ENCODE data around the gene TSPEAR. TPM values are rescaled to one million over a fixed set of nuclear protein-coding genes. Genes with fewer than 3 reads are reported as not detected.

TSPEAR gene
- total and polyA plus RNA-seq, 8 donors: 0.05 to 0.29 (median 0.12) TPM; not detected in 4

DNA sequence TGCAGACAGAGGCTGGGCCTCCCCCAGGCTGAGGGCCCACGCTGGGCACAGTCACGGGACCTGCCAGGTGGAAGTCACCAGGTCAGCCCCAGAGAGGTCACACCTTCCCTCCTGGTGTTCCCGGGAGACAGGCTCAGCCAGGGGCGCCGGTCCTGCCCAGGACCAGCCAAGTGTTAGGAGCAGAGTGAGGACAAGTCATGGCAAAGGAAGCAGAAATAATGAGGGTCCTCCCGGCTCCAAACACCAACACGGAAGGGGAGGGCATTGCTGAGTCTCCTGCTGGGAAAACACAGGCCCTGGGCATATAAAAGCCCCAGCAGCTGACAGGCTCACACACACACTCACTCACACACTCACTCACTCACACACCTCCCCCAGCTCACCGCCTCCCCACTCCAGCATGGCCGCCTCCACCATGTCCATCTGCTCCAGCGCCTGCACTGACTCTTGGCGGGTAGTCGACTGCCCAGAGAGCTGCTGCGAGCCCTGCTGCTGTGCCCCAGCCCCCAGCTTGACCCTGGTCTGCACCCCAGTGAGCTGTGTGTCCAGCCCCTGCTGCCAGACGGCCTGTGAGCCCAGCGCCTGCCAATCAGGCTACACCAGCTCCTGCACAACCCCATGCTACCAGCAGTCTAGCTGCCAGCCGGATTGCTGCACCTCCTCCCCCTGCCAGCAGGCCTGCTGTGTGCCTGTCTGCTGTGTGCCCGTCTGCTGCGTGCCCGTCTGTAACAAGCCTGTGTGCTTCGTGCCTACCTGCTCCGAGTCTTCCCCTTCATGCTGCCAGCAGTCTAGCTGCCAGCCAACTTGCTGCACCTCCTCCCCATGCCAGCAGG is 74.1 kb downstream of the TSPEAR start, which contains the start of gene KRTAP10-10:
KRTAP10-10 (plus strand) TSS at position 339 of the 833 bp plus-strand sequence; CDS start at position 401, 62 bp downstream.
- Histone ChIP-seq H3K27ac (no peak within 1 kb of the TSS), H3K4me3 (no peak within 1 kb of the TSS), H3K4me1 (no peaks in the 10 kb centered on the region), H3K36me3 (no peaks in the 10 kb centered on the region), H3K27me3 (peaks cover 0 to 53% (median 23%) of the 10 kb centered on the region in 3 donors), H3K9me3 (peaks cover 0 to 27% (median 20%) of the 10 kb centered on the region in 4 donors)
- intact Hi-C loops (cut with DNase I; ENCODE audit: low total_unique reads): no loop called here
- WGBS, 5 donors: 26 to 54% (median 51%) methylated on average over 5 to 21 of the region's 21 CpGs
- TF ChIP-seq, protein P1, sequence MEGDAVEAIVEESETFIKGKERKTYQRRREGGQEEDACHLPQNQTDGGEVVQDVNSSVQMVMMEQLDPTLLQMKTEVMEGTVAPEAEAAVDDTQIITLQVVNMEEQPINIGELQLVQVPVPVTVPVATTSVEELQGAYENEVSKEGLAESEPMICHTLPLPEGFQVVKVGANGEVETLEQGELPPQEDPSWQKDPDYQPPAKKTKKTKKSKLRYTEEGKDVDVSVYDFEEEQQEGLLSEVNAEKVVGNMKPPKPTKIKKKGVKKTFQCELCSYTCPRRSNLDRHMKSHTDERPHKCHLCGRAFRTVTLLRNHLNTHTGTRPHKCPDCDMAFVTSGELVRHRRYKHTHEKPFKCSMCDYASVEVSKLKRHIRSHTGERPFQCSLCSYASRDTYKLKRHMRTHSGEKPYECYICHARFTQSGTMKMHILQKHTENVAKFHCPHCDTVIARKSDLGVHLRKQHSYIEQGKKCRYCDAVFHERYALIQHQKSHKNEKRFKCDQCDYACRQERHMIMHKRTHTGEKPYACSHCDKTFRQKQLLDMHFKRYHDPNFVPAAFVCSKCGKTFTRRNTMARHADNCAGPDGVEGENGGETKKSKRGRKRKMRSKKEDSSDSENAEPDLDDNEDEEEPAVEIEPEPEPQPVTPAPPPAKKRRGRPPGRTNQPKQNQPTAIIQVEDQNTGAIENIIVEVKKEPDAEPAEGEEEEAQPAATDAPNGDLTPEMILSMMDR (IDR thresholded peaks at IDR 0.05): no peak
- no peak for TF ChIP-seq POLR2AphosphoS5 (IDR thresholded peaks at IDR 0.05)
- TF ChIP-seq POLR2A (IDR thresholded peaks at IDR 0.05): no peak
- no peak for TF ChIP-seq EP300 (IDR thresholded peaks at IDR 0.05)
- peak in 1 of 2 donors; percentile 17 for DNase-seq

DNA sequence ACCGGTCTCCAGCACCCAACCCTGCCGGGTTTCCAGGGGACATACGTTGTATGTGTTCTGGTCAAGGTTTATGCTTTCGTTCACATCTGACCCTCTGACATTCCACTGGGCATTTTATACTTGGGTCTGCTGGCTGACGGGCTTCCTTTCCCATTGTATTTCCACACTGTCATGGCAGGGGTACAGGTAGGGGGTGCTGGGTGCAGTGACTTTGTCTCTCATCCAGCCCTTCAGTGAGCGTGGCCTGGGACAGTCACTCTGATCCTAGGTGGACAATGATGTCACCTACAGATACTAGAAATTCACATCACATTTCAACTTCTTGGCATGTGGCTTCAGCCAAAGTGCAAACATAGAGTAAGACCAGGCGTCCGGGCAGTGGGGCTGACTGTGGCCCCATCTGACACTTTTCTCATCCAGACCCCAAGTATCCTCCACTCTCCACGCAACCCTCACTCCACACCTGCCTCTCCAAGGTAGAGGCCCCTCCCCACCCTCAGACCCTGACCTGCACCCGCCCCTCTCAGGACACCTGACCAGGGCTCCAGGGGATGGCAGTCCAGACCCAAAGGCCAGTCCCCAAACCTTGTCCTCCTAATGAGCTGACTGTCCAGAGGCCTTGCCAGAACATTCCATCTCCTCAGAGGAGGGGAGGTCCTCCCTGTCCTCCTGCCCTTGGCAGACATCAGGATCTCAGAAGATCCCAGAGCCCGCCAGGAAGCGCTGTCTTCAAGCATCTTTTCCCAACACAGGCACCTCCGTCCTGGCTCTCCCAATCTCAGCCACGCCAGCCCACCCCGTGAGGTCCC is 75.0 kb downstream of the TSPEAR start:
- peaks cover 0 to 53% (median 23%) of the 10 kb centered on the region in 3 donors for H3K27me3 ChIP-seq
- H3K9me3 ChIP-seq: peaks cover 3 to 30% (median 27%) of the 10 kb centered on the region in 4 donors
- TF ChIP-seq POLR2AphosphoS5 (IDR thresholded peaks at IDR 0.05): no peak
- TF ChIP-seq, protein P1 (IDR thresholded peaks at IDR 0.05): no peak
- TF ChIP-seq POLR2A (IDR thresholded peaks at IDR 0.05): no peak
- TF ChIP-seq EP300 (IDR thresholded peaks at IDR 0.05): no peak
- 75 to 87% (median 79%) methylated on average over 11 to 15 of the region's 15 CpGs for WGBS, 5 donors
- intact Hi-C loops (cut with DNase I; ENCODE audit: low total_unique reads): no loop called here
- no peak overlapping the region for H3K4me3 ChIP-seq
- no peaks in the 10 kb centered on the region for H3K36me3 ChIP-seq
- no peak overlapping the region for H3K27ac ChIP-seq
- no peaks in the 10 kb centered on the region for H3K4me1 ChIP-seq
- peak in 1 of 2 donors; percentile 23 for DNase-seq

DNA sequence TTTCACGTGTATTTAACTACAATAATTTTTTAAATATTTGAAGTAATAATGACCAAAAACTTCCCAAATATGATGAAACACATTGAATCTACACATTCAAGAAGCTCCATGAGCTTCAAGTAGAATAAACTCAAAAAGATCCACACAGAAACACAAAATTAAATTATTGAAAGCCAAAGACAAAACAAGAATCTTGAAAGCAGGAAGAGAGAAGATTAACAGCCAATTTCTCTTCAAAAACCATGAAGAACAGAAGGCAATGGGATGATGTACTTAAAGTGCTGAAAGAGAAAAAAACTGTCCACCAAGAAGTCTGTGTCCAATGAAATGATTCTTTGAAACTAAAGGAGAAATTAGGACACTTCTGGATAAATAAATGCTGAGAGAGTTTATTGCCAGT is 79.3 kb downstream of the TSPEAR start:
- WGBS, 5 donors: 82 to 98% (median 90%) methylated on average over 1 of the region's 1 CpG
- Histone ChIP-seq H3K9me3 (peaks cover 3 to 31% (median 26%) of the 10 kb centered on the region in 4 donors), H3K36me3 (no peaks in the 10 kb centered on the region), H3K4me1 (no peaks in the 10 kb centered on the region), H3K27ac (no peak overlapping the region), H3K4me3 (no peak overlapping the region), H3K27me3 (peaks cover 0 to 28% (median 19%) of the 10 kb centered on the region in 3 donors)
- intact Hi-C loops (cut with DNase I; ENCODE audit: low total_unique reads): no loop called here
- no peak for DNase-seq
- TF ChIP-seq POLR2A (IDR thresholded peaks at IDR 0.05) (no peak), POLR2AphosphoS5 (IDR thresholded peaks at IDR 0.05) (no peak), EP300 (IDR thresholded peaks at IDR 0.05) (no peak)
- TF ChIP-seq, protein P1 (IDR thresholded peaks at IDR 0.05): no peak

DNA sequence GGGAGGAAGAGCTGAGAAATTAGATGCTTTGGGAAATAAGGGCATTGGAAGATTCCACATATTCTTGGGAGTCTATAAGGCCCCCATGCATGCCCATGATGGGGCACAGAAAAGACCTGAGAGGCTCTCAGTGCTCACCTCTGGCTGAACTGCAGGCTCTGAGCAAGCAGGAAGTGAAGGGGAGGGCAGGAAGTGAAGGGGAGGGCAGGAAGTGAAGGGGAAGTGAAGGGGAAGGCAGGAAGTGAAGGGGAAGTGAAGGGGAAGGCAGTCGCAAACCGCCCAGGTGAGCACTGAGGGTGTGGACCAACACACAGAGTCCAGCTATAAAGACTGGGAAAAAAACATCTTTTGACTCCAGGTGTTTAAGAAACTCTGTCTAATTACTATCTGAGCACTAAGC is 80.9 kb downstream of the TSPEAR start:
- Histone ChIP-seq H3K27ac (no peak overlapping the region), H3K27me3 (peaks cover 0 to 34% (median 19%) of the 10 kb centered on the region in 3 donors), H3K4me3 (no peak overlapping the region), H3K4me1 (no peaks in the 10 kb centered on the region), H3K9me3 (peaks cover 3 to 31% (median 26%) of the 10 kb centered on the region in 4 donors), H3K36me3 (no peaks in the 10 kb centered on the region)
- WGBS, 5 donors: 68 to 89% (median 78%) methylated on average over 2 of the region's 2 CpGs
- no peak for DNase-seq
- TF ChIP-seq POLR2A (IDR thresholded peaks at IDR 0.05) (no peak), POLR2AphosphoS5 (IDR thresholded peaks at IDR 0.05) (no peak), EP300 (IDR thresholded peaks at IDR 0.05) (no peak)
- TF ChIP-seq, protein P1 (IDR thresholded peaks at IDR 0.05): no peak
- intact Hi-C loops (cut with DNase I; ENCODE audit: low total_unique reads): no loop called here
